HEK293 (cell line): ENCODE measurements around the gene PLXNA2.
A peak's percentile ranks its signal among the peaks of the same experiment; 100 is the strongest.

Experiments
- CTCF ChIA-PET: fragments of 350-600 bp; formaldehyde crosslinking; extraction: SDS; loops from one replicate; lab custom pipeline; 2021; ENCODE audit warnings: antibody characterized with exemption; lab: Yijun Ruan, JAX
- POLR2A ChIA-PET: fragments of 300-600 bp; formaldehyde crosslinking; extraction: SDS; loops from one replicate; lab custom pipeline; 2020; ENCODE audit warnings: antibody characterized with exemption, inconsistent platforms; lab: Yijun Ruan, JAX
- H3K27ac ChIP-seq: fragments of 200-500 bp; sonication (Bioruptor generic); 2 replicates; pipeline ENCODE4 v1.5.1; 2014; ENCODE audit warnings: low read depth, low read length, control low read depth, inconsistent platforms; ENCODE audit errors: extremely low read depth
- H3K36me3 ChIP-seq, 2 experiments: fragments of 200-500 bp in 1 of 2; sonication (Bioruptor generic) in 1 of 2; 1 replicate in 1 of 2; 2 replicates in 1 of 2; pipeline ENCODE4 v1.5.1; 2014 to 2017; ENCODE audit warnings: inconsistent platforms in 2 of 2, low read length in 2 of 2; ENCODE audit not compliant: control insufficient read depth in 2 of 2, insufficient read depth in 1 of 2
- H3K4me1 ChIP-seq: fragments of 200-500 bp; sonication (Bioruptor generic); 2 replicates; pipeline ENCODE4 v1.5.1; 2014; ENCODE audit warnings: mild to moderate bottlenecking, low read length, inconsistent platforms; ENCODE audit not compliant: control insufficient read depth, insufficient read depth
- H3K4me3 ChIP-seq: 2 replicates; pipeline ENCODE4 v1.5.1; 2011; ENCODE audit warnings: low read depth, mild to moderate bottlenecking, control low read depth, low read length, moderate library complexity
- H3K9me3 ChIP-seq: fragments of 200-500 bp; sonication (Bioruptor generic); 2 replicates; pipeline ENCODE4 v1.5.1; 2014; ENCODE audit warnings: low read depth, low read length, inconsistent platforms; ENCODE audit not compliant: control insufficient read depth, insufficient read depth
- BCL11A ChIP-seq: fragments of 450-650 bp; formaldehyde crosslinking; IDR thresholded peaks from 2 replicates; pipeline ENCODE4 v1.5.1; 2016; ENCODE audit warnings: low read depth, missing biosample characterization, missing genetic modification characterization
- GLIS1 ChIP-seq: fragments of 450-650 bp; formaldehyde crosslinking; IDR thresholded peaks from 2 replicates; pipeline ENCODE4 v1.5.1; 2016; ENCODE audit warnings: missing biosample characterization, missing genetic modification characterization
- MYNN ChIP-seq: fragments of 450-650 bp; formaldehyde crosslinking; IDR thresholded peaks from 2 replicates; pipeline ENCODE4 v1.5.1; 2016; ENCODE audit warnings: missing biosample characterization, missing genetic modification characterization, borderline replicate concordance
- PRDM4 ChIP-seq: fragments of 450-650 bp; formaldehyde crosslinking; IDR thresholded peaks from 2 replicates; pipeline ENCODE4 v1.5.1; 2017; ENCODE audit warnings: missing biosample characterization, missing genetic modification characterization
- ZBTB20 ChIP-seq: fragments of 450-650 bp; formaldehyde crosslinking; IDR thresholded peaks from 2 replicates; pipeline ENCODE4 v1.5.1; 2016; ENCODE audit warnings: missing biosample characterization, missing genetic modification characterization
- ZFP69B ChIP-seq: fragments of 450-650 bp; formaldehyde crosslinking; IDR thresholded peaks from 2 replicates; pipeline ENCODE4 v1.5.1; 2016; ENCODE audit warnings: missing biosample characterization, missing genetic modification characterization
- ZIC2 ChIP-seq: fragments of 450-650 bp; formaldehyde crosslinking; IDR thresholded peaks from 2 replicates; pipeline ENCODE4 v1.5.1; 2016; ENCODE audit warnings: missing biosample characterization, missing genetic modification characterization
- ZNF114 ChIP-seq: fragments of 450-650 bp; formaldehyde crosslinking; IDR thresholded peaks from 2 replicates; pipeline ENCODE4 v1.5.0; 2017; ENCODE audit warnings: missing biosample characterization, missing genetic modification characterization
- ZNF18 ChIP-seq: fragments of 450-650 bp; formaldehyde crosslinking; IDR thresholded peaks from 2 replicates; pipeline ENCODE4 v1.5.1; 2016; ENCODE audit warnings: missing biosample characterization, missing genetic modification characterization
- ZNF274 ChIP-seq, 2 experiments: fragments of 200-500 bp in 1 of 2; fragments of 450-650 bp in 1 of 2; sonication (Bioruptor generic) in 1 of 2; formaldehyde crosslinking in 1 of 2; IDR thresholded peaks; 2 replicates each; pipeline versions ENCODE4 v1.5.1 to v1.6.1; 2014 to 2016; ENCODE audit warnings: borderline replicate concordance in 1 of 2, inconsistent platforms in 1 of 2, low read length in 1 of 2, missing biosample characterization in 1 of 2, missing genetic modification characterization in 1 of 2
- ZNF341 ChIP-seq: fragments of 450-650 bp; formaldehyde crosslinking; IDR thresholded peaks from 2 replicates; pipeline ENCODE4; 2016; ENCODE audit warnings: low read depth, missing biosample characterization, missing genetic modification characterization
- ZNF692 ChIP-seq: fragments of 450-650 bp; formaldehyde crosslinking; IDR thresholded peaks from 2 replicates; pipeline ENCODE4 v1.5.1; 2016; ENCODE audit warnings: missing biosample characterization, missing genetic modification characterization
- ZNF707 ChIP-seq: fragments of 450-650 bp; formaldehyde crosslinking; IDR thresholded peaks from 2 replicates; pipeline ENCODE4 v1.5.1; 2016; ENCODE audit warnings: missing biosample characterization, missing genetic modification characterization
- ZNF792 ChIP-seq: fragments of 450-650 bp; formaldehyde crosslinking; IDR thresholded peaks from 2 replicates; pipeline ENCODE4 v1.5.1; 2016; ENCODE audit warnings: missing biosample characterization, missing genetic modification characterization

The PLXNA2 gene

GRCh38 chr1:208142590-208143382 is 101.4 kb downstream of the PLXNA2 start (continued):
- TF ChIP-seq PRDM4 (tag by site-specific recombination) (no peak), ZNF274 (IDR thresholded peaks at IDR 0.05; ENCODE audit: low read length) (no peak), ZNF274 (tag by site-specific recombination; IDR thresholded peaks at IDR 0.05; ENCODE audit: borderline replicate concordance) (no peak), ZNF792 (no peak), MYNN (tag by site-specific recombination) (peak; percentile 92)

GRCh38 chr1:208141610-208142192 is 102.5 kb downstream of the PLXNA2 start:
- peak; percentile 34; the same call in 1 of the 2 replicates for TF ChIP-seq ZBTB20 (tag by site-specific recombination)
- TF ChIP-seq ZNF707 (tag by site-specific recombination), result no peak
- TF ChIP-seq ZNF18, result peak; percentile 61; the same call in 1 of the 2 replicates
- peak; percentile 69; the same call in 1 of the 2 replicates for TF ChIP-seq ZFP69B (tag by site-specific recombination)
- TF ChIP-seq ZNF341 (tag by site-specific recombination), result 0 out of 2 replicates have a peak, but pooled peaks have one; percentile 6
- peak; percentile 92 for TF ChIP-seq ZNF692
- TF ChIP-seq ZIC2 (tag by site-specific recombination), result peak; percentile 57
- TF ChIP-seq BCL11A (tag by site-specific recombination), result no peak
- TF ChIP-seq GLIS1 (tag by site-specific recombination), result peak; percentile 12; the same call in 1 of the 2 replicates
- POLR2A ChIA-PET, result no interaction called here
- CTCF ChIA-PET, result interaction anchor here (1.0 to 3.2 kb wide), 3 partner anchors 9 to 16 kb away, joined by 3 to 23 read pairs (median 4); no protein-coding TSS in a partner anchor

GRCh38 chr1:208139434-208140045 is 104.6 kb downstream of the PLXNA2 start:
- Histone ChIP-seq H3K4me3 (no peak overlapping the region), H3K9me3 (no peaks in the 10 kb centered on the region), H3K36me3 (peaks cover 0 to 9% of the 10 kb centered on the region in 2 experiments; a peak in 1 of 3 replicates), H3K4me1 (peaks cover 27% of the 10 kb centered on the region), H3K27ac (no peak overlapping the region)
- no peak for TF ChIP-seq ZNF114 (tag by site-specific recombination)
- CTCF ChIA-PET, result interaction anchor here (1.6 to 11.9 kb wide), 2 partner anchors 8 to 100 kb away, joined by 6 to 175 read pairs; partner anchors contain the start of gene PLXNA2
- POLR2A ChIA-PET, result interaction anchor here (0.5 kb wide), 1 partner anchor 56 kb away, joined by 5 read pairs; no protein-coding TSS in a partner anchor

More at GRCh38 chr1:208141610-208142192, 102.5 kb downstream of the PLXNA2 start:
- Histone ChIP-seq H3K9me3 (no peaks in the 10 kb centered on the region), H3K27ac (peak overlapping the region; percentile 4; the same call in 1 of the 2 replicates), H3K4me3 (no peak overlapping the region), H3K36me3 (peaks cover 0 to 9% of the 10 kb centered on the region in 2 experiments; a peak in 1 of 3 replicates), H3K4me1 (peaks cover 17% of the 10 kb centered on the region)
